ENCODE measurements around the gene PCGF5.
A peak's percentile ranks its signal among the peaks of the same experiment; 100 is the strongest.

The PCGF5 gene

GRCh38 chr10:91214911-91215310, 5.6 kb upstream of the PCGF5 start:
- TF ChIP-seq, protein P1, sequence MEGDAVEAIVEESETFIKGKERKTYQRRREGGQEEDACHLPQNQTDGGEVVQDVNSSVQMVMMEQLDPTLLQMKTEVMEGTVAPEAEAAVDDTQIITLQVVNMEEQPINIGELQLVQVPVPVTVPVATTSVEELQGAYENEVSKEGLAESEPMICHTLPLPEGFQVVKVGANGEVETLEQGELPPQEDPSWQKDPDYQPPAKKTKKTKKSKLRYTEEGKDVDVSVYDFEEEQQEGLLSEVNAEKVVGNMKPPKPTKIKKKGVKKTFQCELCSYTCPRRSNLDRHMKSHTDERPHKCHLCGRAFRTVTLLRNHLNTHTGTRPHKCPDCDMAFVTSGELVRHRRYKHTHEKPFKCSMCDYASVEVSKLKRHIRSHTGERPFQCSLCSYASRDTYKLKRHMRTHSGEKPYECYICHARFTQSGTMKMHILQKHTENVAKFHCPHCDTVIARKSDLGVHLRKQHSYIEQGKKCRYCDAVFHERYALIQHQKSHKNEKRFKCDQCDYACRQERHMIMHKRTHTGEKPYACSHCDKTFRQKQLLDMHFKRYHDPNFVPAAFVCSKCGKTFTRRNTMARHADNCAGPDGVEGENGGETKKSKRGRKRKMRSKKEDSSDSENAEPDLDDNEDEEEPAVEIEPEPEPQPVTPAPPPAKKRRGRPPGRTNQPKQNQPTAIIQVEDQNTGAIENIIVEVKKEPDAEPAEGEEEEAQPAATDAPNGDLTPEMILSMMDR (IDR thresholded peaks at IDR 0.05; ENCODE audit: low read depth, low read length) = no peak
- no peaks in the 10 kb centered on the region for H3K36me3 ChIP-seq
- H3K4me1 ChIP-seq = peaks cover 14% of the 10 kb centered on the region
- H3K27me3 ChIP-seq = no peaks in the 10 kb centered on the region
- DNase-seq = no peak
- no peaks in the 10 kb centered on the region for H3K9me3 ChIP-seq
- no peak overlapping the region for H3K4me3 ChIP-seq (ENCODE audit: low read depth, low read length)

GRCh38 chr10:91215384-91215783, 5.1 kb upstream of the PCGF5 start:
- Histone ChIP-seq H3K36me3 (no peaks in the 10 kb centered on the region), H3K4me1 (peaks cover 11% of the 10 kb centered on the region), H3K4me3 (ENCODE audit: low read depth, low read length) (no peak overlapping the region), H3K27me3 (no peaks in the 10 kb centered on the region), H3K9me3 (no peaks in the 10 kb centered on the region)
- DNase-seq = no peak
- TF ChIP-seq, protein P1 (IDR thresholded peaks at IDR 0.05; ENCODE audit: low read depth, low read length) = no peak

- no peaks in the 10 kb centered on the region for H3K9me3 ChIP-seq
- H3K36me3 ChIP-seq = peaks cover 5% of the 10 kb centered on the region
- H3K4me1 ChIP-seq = peaks cover 12% of the 10 kb centered on the region
- no peak for DNase-seq
- H3K4me3 ChIP-seq (ENCODE audit: low read depth, low read length) = peak overlapping the region; percentile 60
- TF ChIP-seq, protein P1 (IDR thresholded peaks at IDR 0.05; ENCODE audit: low read depth, low read length) = no peak
- no peaks in the 10 kb centered on the region for H3K27me3 ChIP-seq
These were observed 881 bp upstream of the PCGF5 start for GRCh38 chr10:91219371-91220193.

DNA sequence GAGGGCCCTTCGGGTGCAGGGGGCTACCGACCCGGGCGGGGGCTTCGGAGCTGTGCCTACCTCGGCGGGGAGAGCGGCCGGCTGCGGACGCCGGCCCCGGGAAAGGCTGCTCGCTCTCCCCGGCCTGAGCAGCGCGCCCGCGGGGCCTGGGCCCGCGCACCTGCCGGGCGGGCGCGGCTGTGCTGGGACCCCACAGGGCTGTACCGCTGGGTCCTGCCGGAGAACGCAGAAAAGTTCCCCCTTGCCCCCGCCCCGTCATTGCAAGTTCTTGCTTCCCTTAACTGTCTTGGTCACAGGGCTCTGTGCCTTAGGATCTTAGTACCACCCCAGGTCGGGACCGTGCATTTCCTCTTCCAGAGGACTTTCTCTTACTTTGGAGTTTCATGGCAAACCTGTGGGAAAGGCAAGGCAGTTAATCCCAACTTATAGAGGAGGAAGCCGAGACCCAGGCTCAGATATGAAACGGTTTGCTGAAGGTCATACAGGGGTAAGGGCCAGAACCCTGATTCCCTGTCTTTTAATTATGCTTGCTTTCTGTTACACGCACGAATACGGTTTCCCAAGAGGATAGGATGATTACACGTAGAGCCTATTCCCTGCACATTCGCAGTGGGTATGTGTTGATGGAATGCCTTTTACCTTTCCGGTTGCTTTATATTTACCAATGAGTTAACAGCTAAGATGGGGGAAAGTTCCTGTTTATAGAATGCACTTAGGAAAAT, 652 bp downstream of the PCGF5 start:
- no peaks in the 10 kb centered on the region for H3K9me3 ChIP-seq
- TF ChIP-seq, protein P1 (IDR thresholded peaks at IDR 0.05; ENCODE audit: low read depth, low read length) = no peak
- peaks cover 9% of the 10 kb centered on the region for H3K4me1 ChIP-seq
- H3K36me3 ChIP-seq = peaks cover 5% of the 10 kb centered on the region
- DNase-seq = peak; percentile 8
- H3K27me3 ChIP-seq = no peaks in the 10 kb centered on the region
- H3K4me3 ChIP-seq (ENCODE audit: low read depth, low read length) = peak overlapping the region; percentile 79

DNA sequence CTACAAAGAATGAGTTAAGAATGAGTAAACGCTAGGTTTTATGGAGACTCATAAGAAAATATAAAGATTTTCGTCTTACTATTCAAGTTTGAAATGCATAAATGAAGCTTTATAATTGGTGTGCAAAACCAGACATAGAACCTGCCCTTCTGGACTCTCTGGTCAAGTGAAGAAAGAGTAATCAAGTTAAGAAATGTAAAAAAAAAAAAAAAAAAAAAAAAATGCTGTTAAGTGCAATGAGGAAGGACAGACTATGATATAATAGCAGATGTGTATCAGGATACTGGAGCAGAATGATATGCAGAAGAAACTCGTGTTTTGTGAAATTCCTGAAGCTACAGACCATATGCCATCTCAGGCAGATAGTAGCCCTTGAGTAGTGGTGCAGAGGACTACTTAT, 5.6 kb downstream of the PCGF5 start:
- no peaks in the 10 kb centered on the region for H3K9me3 ChIP-seq
- TF ChIP-seq, protein P1 (IDR thresholded peaks at IDR 0.05; ENCODE audit: low read depth, low read length) = no peak
- H3K27me3 ChIP-seq = no peaks in the 10 kb centered on the region
- no peak for DNase-seq
- peaks cover 6% of the 10 kb centered on the region for H3K4me1 ChIP-seq
- no peak overlapping the region for H3K4me3 ChIP-seq (ENCODE audit: low read depth, low read length)
- peaks cover 5% of the 10 kb centered on the region for H3K36me3 ChIP-seq

DNA sequence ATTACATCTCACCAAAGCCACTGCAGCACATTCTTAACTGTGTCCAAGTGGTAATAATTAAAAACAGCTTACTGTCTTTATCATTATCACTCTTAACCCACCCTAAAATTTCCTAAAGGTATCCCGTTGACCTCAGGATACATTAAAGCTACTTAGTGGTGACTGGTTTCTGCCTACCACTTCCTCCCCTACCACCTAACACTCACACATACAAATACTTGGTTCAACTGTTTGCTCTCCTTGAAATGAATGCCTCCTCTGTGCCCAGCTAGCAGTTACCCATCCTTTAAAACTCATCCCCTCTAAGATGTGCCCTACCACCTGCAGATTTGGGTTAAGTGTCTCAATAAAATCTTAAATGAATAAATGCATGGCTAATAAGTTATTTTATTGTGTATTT, 7.1 kb downstream of the PCGF5 start:
- Histone ChIP-seq H3K9me3 (no peaks in the 10 kb centered on the region), H3K4me1 (peaks cover 5% of the 10 kb centered on the region), H3K36me3 (peaks cover 3% of the 10 kb centered on the region), H3K4me3 (ENCODE audit: low read depth, low read length) (no peak overlapping the region), H3K27me3 (no peaks in the 10 kb centered on the region)
- TF ChIP-seq, protein P1 (IDR thresholded peaks at IDR 0.05; ENCODE audit: low read depth, low read length) = no peak
- DNase-seq = no peak
